Upper lobe of right lung (tissue), 1 donor: ENCODE data around the gene KCNJ4. TPM values are rescaled to one million over a fixed set of nuclear protein-coding genes. Genes with fewer than 3 reads are reported as not detected.
A peak's percentile ranks its signal among the peaks of the same experiment; 100 is the strongest.

Source experiments
- ATAC-seq: fragments of 200-7000 bp; cut with Tn5 transposase; one replicate; pipeline ENCODE4 v1.9.1; 2020; ENCODE audit warnings: mild to moderate bottlenecking, moderate library complexity
- DNase-seq: peaks from one replicate; pipeline ENCODE4 v3.0.0-alpha.2; 2020
- H3K27ac ChIP-seq: fragments of 200-600 bp; one replicate; pipeline ENCODE4 v1.8.0; 2022
- H3K27me3 ChIP-seq: fragments of 200-600 bp; one replicate; pipeline ENCODE4 v1.8.0; 2022; ENCODE audit warnings: mild to moderate bottlenecking
- H3K36me3 ChIP-seq: fragments of 200-600 bp; one replicate; pipeline ENCODE4 v1.8.0; 2022
- H3K4me1 ChIP-seq: fragments of 200-600 bp; one replicate; pipeline ENCODE4 v1.8.0; 2022
- H3K4me3 ChIP-seq: fragments of 200-600 bp; one replicate; pipeline ENCODE4 v1.8.0; 2022; ENCODE audit warnings: mild to moderate bottlenecking
- H3K9me3 ChIP-seq: fragments of 200-600 bp; one replicate; pipeline ENCODE4 v1.8.0; 2022
- intact Hi-C: fragments of 100-400 bp; cut with DNase I; formaldehyde crosslinking; loops from one replicate; pipeline ENCODE4 v1.11.0; 2022
- total RNA-seq: library from RNA; stranded (reverse); fragmentation: NEBNext Ultra II Directional; extraction: Animal tissue kit (Norgen Biotek cat#: 25700); gene quantifications from one replicate; pipeline ENCODE4 v1.2.1, GENCODE V29; 2021
- TF ChIP-seq, protein P1 (sequence below): fragments of 200-600 bp; IDR thresholded peaks from one replicate; pipeline ENCODE4 v1.8.0; 2022; ENCODE audit warnings: antibody characterized with exemption
- donor health status: DM: no; HTN: yes; CAD: no; lungs with severe emphysema.

KCNJ4 gene
- total RNA-seq, 1 donor from 2014 or later: not detected

DNA sequence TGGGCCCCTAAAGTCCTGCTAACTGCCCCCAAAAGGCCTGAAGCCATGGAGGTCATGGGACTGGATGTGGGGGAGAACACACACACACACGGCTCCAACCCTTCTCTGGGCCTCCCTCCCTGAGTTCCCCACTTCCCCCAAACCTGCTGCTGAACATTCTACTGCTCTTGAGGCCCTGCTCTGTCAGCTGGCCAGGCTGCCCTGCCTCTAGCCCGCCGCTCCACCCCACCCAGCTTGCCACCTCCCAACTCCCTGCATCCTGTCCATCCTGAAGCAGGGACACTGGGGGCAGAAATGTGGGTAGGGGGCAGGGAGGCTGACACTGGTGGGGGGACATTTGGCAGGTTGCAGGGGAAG, 1.0 kb downstream of the KCNJ4 start:
- ATAC-seq (no peak), DNase-seq (no peak)
- peaks cover 70% of the 10 kb centered on the region for H3K27me3 ChIP-seq
- H3K27ac ChIP-seq: no peak overlapping the region
- no peaks in the 10 kb centered on the region for H3K36me3 ChIP-seq
- no peaks in the 10 kb centered on the region for H3K9me3 ChIP-seq
- intact Hi-C loops: no loop called here
- H3K4me3 ChIP-seq: no peak overlapping the region
- TF ChIP-seq, protein P1, sequence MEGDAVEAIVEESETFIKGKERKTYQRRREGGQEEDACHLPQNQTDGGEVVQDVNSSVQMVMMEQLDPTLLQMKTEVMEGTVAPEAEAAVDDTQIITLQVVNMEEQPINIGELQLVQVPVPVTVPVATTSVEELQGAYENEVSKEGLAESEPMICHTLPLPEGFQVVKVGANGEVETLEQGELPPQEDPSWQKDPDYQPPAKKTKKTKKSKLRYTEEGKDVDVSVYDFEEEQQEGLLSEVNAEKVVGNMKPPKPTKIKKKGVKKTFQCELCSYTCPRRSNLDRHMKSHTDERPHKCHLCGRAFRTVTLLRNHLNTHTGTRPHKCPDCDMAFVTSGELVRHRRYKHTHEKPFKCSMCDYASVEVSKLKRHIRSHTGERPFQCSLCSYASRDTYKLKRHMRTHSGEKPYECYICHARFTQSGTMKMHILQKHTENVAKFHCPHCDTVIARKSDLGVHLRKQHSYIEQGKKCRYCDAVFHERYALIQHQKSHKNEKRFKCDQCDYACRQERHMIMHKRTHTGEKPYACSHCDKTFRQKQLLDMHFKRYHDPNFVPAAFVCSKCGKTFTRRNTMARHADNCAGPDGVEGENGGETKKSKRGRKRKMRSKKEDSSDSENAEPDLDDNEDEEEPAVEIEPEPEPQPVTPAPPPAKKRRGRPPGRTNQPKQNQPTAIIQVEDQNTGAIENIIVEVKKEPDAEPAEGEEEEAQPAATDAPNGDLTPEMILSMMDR: no peak
- no peaks in the 10 kb centered on the region for H3K4me1 ChIP-seq

DNA sequence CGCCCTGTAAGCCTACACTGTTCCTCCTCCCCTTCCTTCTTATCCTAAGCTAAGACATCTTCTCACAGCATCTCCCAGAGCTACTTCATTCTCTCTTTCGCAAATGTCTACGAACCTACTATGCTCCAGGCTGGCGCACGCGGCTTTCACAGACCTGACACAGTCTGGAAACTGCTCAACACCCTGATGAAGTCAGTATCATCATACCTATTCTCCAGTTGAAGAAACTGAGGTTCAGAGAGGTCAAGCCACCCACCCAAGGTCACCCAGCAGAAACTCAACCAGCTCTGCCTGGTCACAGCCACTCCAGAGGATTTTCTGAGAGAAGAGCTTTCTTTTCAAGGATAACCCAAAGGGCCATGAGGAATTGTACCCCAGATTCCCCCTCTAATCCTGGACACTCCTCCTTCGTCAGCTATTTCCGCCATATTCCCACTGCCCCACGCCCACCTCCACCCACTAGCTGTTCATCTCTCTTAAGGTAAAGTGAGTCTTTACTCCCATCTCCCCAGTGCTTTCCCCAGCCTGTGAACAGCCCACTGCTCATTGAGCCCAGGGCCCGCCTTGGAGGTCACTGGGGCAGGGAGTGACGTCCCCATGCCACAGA, 1.8 kb downstream of the KCNJ4 start:
- DNase-seq: no peak
- peaks cover 71% of the 10 kb centered on the region for H3K27me3 ChIP-seq
- intact Hi-C loops: no loop called here

DNA sequence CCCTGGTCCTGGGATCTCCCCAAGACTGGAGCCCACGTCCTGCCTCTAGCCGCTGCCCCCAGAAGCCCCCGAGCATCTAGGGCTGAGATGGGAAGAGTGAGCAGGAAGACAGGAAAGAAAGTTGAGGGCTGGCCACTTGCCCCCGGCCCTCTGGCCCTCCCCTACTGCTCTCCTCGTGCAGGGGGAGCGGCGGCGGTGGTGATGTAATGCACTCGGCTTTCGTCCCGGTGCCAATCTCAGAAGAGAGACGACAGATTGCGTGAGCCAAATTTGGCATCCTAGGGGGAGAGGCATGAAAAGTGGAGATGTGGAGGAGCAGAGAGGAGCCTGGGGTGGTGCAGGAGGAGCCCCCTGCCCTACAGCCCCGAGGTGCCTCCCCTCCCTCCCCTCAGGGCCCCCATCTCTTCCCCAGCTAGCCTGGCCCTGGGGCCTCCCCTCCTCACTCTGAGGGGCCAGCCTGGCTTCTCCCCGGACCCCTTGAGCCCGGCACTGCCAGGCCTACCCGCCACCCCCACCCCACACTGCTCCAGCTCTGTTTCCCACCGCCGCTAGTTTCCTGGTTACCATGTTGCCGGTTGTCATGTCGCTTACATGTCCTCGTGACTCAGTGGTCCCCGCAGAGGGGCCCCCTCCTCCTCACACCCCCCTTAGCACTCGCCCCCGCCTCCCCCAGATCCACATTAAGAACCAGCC, 2.5 kb downstream of the KCNJ4 start:
- Histone ChIP-seq H3K36me3 (no peaks in the 10 kb centered on the region), H3K4me1 (no peaks in the 10 kb centered on the region), H3K27ac (no peak overlapping the region), H3K4me3 (no peak overlapping the region), H3K27me3 (peaks cover 68% of the 10 kb centered on the region), H3K9me3 (no peaks in the 10 kb centered on the region)
- intact Hi-C loops: no loop called here
- DNase-seq: no peak
- TF ChIP-seq, protein P1: no peak
- peak; percentile 13 for ATAC-seq

More for the DNA sequence above, 1.8 kb downstream of the KCNJ4 start:
- Histone ChIP-seq H3K9me3 (no peaks in the 10 kb centered on the region), H3K36me3 (no peaks in the 10 kb centered on the region), H3K4me1 (no peaks in the 10 kb centered on the region), H3K27ac (no peak overlapping the region), H3K4me3 (no peak overlapping the region)
- ATAC-seq: no peak
- TF ChIP-seq, protein P1: no peak

DNA sequence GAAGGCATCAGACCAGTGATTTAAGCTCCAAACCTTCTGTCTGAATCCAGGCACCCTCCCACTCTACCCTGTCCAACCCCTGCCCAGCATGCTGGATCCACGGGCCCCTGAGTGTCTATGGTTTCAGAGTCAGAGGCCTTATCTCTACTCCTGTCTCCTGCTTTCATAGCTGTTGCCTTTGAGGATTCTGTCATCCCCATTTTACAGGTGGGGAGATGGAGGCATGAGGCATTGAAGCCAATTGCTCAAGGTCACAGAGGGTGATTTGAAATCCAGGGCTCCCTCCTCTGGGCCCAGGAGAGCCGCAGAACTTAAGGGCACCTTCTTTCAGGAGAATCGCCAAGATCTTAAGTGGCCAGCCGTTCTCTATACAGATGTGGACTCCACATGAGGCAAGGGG, 3.1 kb downstream of the KCNJ4 start:
- H3K4me1 ChIP-seq: no peaks in the 10 kb centered on the region
- no peaks in the 10 kb centered on the region for H3K36me3 ChIP-seq
- no peaks in the 10 kb centered on the region for H3K9me3 ChIP-seq
- no peak for ATAC-seq
- TF ChIP-seq, protein P1: no peak
- intact Hi-C loops: no loop called here
- peaks cover 63% of the 10 kb centered on the region for H3K27me3 ChIP-seq
- H3K4me3 ChIP-seq: no peak overlapping the region
- DNase-seq: no peak
- H3K27ac ChIP-seq: no peak overlapping the region

DNA sequence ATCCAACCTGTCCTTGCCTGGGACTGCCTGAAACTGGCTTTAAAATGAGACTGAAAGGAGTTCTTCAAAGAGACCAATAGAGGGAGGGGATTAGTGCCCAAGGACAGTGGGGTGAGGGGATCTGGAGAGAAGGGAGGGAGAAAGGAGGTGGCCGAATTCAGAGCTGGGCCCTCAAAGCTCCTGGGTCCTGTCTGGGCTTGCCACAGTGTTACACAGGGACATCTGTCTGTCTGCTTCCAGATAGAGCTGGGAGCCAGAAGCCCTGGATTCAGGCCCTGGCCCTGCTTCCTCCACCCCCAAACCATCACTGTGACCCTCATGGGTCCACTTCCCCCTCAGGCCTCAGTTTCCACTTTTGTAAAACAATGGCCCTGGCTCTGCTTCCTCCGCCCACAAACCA, 3.6 kb downstream of the KCNJ4 start:
- no peak overlapping the region for H3K27ac ChIP-seq
- no peaks in the 10 kb centered on the region for H3K9me3 ChIP-seq
- intact Hi-C loops: no loop called here
- TF ChIP-seq, protein P1: no peak
- no peaks in the 10 kb centered on the region for H3K36me3 ChIP-seq
- peaks cover 60% of the 10 kb centered on the region for H3K27me3 ChIP-seq
- ATAC-seq (no peak), DNase-seq (no peak)
- H3K4me3 ChIP-seq: no peak overlapping the region
- H3K4me1 ChIP-seq: no peaks in the 10 kb centered on the region
